ENCODE results near the gene LTB4R.

GRCh38 chr14:24347134-24347533 lies 35.8 kb downstream of the LTB4R start:
- TF ChIP-seq EP300 (IDR thresholded peaks at IDR 0.05) (no peak), POLR2A (IDR thresholded peaks at IDR 0.05; ENCODE audit: low read length) (no peak), HOXB5 (CRISPR knock-in tag; IDR thresholded peaks at IDR 0.05) (no peak), TP53 (CRISPR knock-in tag; IDR thresholded peaks at IDR 0.05) (no peak), CTCF (IDR thresholded peaks at IDR 0.05) (no peak)
